Spleen (tissue), 3 donors: Measurements from ENCODE around the gene CEP112.

Experiments
- POLR2A ChIP-seq, 3 donors: fragments of 450-650 bp; IDR thresholded peaks; one replicate each; pipeline ENCODE4 v1.5.1; 2017; ENCODE audit warnings: antibody characterized with exemption in 3 of 3, mild to moderate bottlenecking in 1 of 3
- POLR2AphosphoS5 ChIP-seq, 3 donors: sonication (generic); formaldehyde crosslinking; IDR thresholded peaks; one replicate each; pipeline ENCODE4 v1.5.1; 2017; ENCODE audit warnings: antibody characterized with exemption in 3 of 3

- no peak for TF ChIP-seq POLR2A (IDR thresholded peaks at IDR 0.05)
- no peak for TF ChIP-seq POLR2AphosphoS5 (IDR thresholded peaks at IDR 0.05)
These were observed 420.2 kb downstream of the CEP112 start for GRCh38 chr17:65771704-65772103.
